A549 (cell line): ENCODE results near the gene CRYM.

ENCODE experiments used
- CHD4 ChIP-seq: fragments of 200-600 bp; sonication (generic); IDR thresholded peaks from 2 replicates; pipeline ENCODE4 v1.6.1; 2016; ENCODE audit warnings: antibody characterized with exemption, mild to moderate bottlenecking, borderline replicate concordance
- CTCF ChIP-seq: fragments of >200 bp; sonication (Bioruptor Twin); formaldehyde crosslinking; IDR thresholded peaks from 3 replicates; pipeline ENCODE4 v1.5.1; 2016
- EHMT2 ChIP-seq: fragments of 200-600 bp; sonication (generic); IDR thresholded peaks from 2 replicates; pipeline ENCODE4 v1.6.1; 2016; ENCODE audit warnings: antibody characterized with exemption, low read depth, mild to moderate bottlenecking, moderate library complexity
- JUN ChIP-seq, 2 experiments: fragments of >200 bp; sonication (Bioruptor Twin); formaldehyde crosslinking; IDR thresholded peaks; 2 replicates in 1 of 2; 3 replicates in 1 of 2; pipeline ENCODE4 v1.6.1; 2016 to 2017
- JUNB ChIP-seq: fragments of >200 bp; sonication (Bioruptor Twin); formaldehyde crosslinking; IDR thresholded peaks from 2 replicates; pipeline ENCODE4 v1.6.1; 2016
- KDM5A ChIP-seq: fragments of 200-600 bp; sonication (generic); IDR thresholded peaks from 2 replicates; pipeline ENCODE4 v1.6.1; 2016; ENCODE audit warnings: antibody characterized with exemption, mild to moderate bottlenecking
- MAX ChIP-seq: IDR thresholded peaks from 2 replicates; pipeline ENCODE4 v1.6.1; 2012
- NR3C1 ChIP-seq: fragments of >200 bp; sonication (Bioruptor Twin); formaldehyde crosslinking; IDR thresholded peaks from 3 replicates; pipeline ENCODE4 v1.6.1; 2017
- PBX3 ChIP-seq: IDR thresholded peaks from 2 replicates; pipeline ENCODE4 v1.6.1; 2012
- POLR2A ChIP-seq: IDR thresholded peaks from 2 replicates; pipeline ENCODE4 v1.6.1; 2012; ENCODE audit warnings: mild to moderate bottlenecking, low read length
- POLR2AphosphoS2 ChIP-seq: conservative IDR thresholded peaks from 2 replicates; pipeline ENCODE4 v1.6.1; 2012; ENCODE audit warnings: low read length, improper control_type of control experiment, inconsistent platforms
- RAD21 ChIP-seq, 2 experiments: fragments of >200 bp in 1 of 2; sonication (Bioruptor Twin) in 1 of 2; formaldehyde crosslinking in 1 of 2; IDR thresholded peaks in 1 of 2; conservative IDR thresholded peaks in 1 of 2; 2 replicates in 1 of 2; 3 replicates in 1 of 2; pipeline ENCODE4 v1.6.1; 2012 to 2018; ENCODE audit warnings: inconsistent platforms in 1 of 2
- REST ChIP-seq: fragments of 200-600 bp; sonication (generic); IDR thresholded peaks from 2 replicates; pipeline ENCODE4 v1.6.1; 2016; ENCODE audit warnings: antibody characterized with exemption, mild to moderate bottlenecking, moderate library complexity
- RFX5 ChIP-seq: fragments of 450-650 bp; IDR thresholded peaks from 2 replicates; pipeline ENCODE4 v1.7.1; 2014; ENCODE audit warnings: antibody characterized with exemption, mild to moderate bottlenecking, moderate library complexity

GRCh38 chr16:21321736-21322135 lies 43.6 kb upstream of the CRYM start:
- TF ChIP-seq POLR2A (no peak), CTCF (no peak), CHD4 (no peak), RFX5 (no peak), PBX3 (no peak), KDM5A (no peak), MAX (no peak), RAD21 (conservative IDR thresholded peaks at IDR 0.05 in 1 of 2, IDR thresholded peaks at IDR 0.05 in 1 of 2) (no peak), JUNB (no peak), REST (no peak), NR3C1 (no peak), EHMT2 (no peak), POLR2AphosphoS2 (no peak), JUN (IDR thresholded peaks at IDR 0.05) (no peak)
